Activated CD4-positive, alpha-beta T cell treated with anti-CD3 and anti-CD28 coated beads, Interleukin-2, amount 50 U/mL, for 48 hours (primary cell): ENCODE data around the gene VEZF1.

Experiments
- DNase-seq, 2 experiments: peaks; one replicate each; pipeline ENCODE4 v3.0.0-alpha.2; 2020

Gene VEZF1

GRCh38 chr17:57947369-57947768 is 40.7 kb downstream of the VEZF1 start:
- no peak for DNase-seq

DNA sequence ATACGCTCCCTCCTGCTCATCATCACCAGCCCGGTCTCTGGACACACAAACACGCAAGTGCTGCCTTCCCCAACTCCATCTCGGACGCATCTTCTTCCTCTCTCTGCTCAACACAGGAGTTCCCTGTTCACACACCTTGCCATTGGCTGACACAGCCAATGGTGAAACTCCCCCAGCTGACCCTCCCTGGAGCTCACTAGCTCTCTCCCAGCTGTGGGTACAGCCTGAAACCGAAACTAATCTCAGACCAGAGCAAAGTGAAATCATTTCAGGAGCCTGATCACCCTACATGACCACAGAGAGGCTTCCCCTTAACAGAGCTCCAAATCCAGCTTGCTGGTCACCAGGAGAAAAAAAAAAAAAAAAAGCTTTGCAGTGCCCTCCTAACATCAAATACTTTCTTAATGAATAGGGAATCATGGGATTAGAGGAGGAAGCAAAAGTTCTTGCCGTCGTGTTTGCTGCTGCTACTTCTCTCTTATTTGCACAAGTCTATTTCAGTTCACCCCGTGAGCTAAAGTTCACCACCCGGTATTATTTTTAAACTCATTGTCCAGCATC is 41.2 kb downstream of the VEZF1 start:
- peak; percentile 16 to 19 for DNase-seq

- DNase-seq = no peak
Observed at GRCh38 chr17:57945996-57946797, 41.9 kb downstream of the VEZF1 start.

- DNase-seq = no peak
Observed at GRCh38 chr17:57944908-57945307, 43.1 kb downstream of the VEZF1 start.

DNA sequence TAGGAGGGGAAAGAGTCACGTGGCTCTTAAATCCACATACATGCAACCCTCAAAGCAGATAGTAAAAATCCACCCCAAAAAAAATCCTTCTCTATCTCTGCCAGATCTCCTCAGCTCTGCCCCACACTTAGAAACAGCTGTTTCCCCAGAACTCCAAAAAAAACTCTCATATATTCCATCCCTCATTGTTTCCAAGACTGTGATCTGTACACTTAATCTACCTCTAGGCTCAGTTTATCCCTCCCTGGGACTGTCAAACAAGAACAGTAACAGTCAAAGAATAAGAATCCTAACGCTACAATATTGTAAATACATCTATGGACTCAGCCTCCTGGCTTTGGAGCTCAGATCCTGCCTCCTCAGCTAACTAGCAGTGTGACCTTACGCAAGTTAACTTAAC is 44.4 kb downstream of the VEZF1 start:
- no peak for DNase-seq

- DNase-seq = no peak
Observed at GRCh38 chr17:57943140-57943539, 44.9 kb downstream of the VEZF1 start.

DNA sequence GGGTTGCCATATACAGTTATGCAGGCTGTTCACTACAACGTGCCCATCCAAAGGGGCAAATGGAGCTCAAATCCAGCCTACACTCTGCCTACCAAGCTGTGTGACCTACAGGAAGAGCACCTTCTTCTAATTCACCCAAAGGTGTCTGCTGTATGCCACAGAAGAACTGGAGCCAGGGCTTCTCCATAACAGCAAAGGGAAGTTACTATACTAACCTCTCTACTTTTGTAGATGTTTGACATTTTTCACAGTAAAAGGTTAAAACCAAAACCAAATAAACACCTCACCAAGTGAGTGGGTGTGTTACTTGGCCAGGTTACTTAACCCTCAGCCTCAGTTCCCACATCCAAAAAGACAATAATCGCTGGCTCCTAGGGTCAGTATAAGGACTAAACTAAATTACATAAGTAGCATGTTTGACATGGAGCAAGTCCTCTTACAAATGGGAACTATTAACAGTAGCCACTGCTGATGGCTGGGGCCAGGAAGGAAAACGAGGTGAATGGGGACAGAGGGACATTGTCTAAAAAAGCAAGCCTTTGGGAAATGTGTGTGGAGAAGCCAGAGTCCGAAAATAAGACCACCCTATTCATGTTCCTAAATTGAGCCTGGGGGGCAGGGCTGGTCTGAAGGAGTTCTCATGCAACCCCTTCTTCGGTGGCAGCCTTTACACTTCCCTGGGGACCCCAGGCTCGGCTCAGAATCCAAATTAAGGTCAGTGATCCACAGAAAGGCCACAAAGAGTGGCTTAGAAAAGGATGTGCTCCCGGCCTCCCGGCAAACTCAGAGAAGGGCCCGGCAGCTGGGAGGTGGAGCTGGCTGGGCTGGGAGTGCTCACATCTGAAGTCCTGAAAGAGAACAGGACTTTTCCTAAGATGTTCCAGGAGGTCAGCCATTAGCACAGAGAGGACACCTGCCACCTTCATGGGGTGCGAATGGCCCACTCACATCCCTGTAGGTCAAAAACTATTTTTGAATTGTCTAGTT is 46.4 kb downstream of the VEZF1 start:
- no peak for DNase-seq

GRCh38 chr17:57940653-57941329 is 47.3 kb downstream of the VEZF1 start:
- peak in 1 of 2 experiments; percentile 17 for DNase-seq

- no peak for DNase-seq
Observed at GRCh38 chr17:57940231-57940630, 47.8 kb downstream of the VEZF1 start.

DNA sequence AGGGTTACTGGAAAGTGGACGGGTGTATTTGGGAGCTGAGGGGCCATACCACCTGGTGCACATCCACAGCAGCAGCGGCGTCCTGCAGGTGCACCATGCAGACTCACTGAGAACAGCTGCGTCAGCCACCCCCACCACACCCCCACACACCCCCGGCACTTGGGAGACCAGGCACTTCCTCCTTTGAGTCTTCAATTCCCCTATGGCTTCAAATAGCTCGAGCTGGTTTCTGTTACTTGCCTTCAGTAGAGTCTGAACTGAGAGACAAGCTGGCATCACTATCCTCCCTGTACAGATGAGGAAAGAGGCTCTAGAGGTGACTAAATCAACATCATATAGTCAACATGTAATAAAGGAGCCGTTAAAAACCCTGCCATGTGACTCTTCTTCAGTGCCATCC is 48.3 kb downstream of the VEZF1 start:
- DNase-seq = no peak

DNA sequence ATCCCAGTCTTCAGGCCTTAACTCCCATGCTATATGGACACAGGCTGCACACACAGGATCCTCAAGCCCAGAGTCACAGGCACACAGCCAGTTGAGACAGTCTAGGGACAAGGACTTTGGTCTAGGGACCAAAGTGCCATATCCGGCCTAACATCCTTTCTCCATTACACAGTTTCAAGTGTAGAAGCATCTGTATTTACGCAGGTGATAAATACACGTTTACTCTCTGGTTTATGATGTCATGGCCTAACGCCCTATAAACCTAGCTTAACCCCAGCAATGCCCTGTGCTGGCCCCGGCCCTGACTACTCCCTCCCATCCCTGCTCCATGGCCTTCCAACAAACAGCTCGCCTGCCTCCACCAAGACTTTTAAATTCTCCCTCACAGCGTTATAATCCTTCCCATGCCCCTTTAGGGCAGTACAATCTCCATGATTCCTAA is 50.0 kb downstream of the VEZF1 start:
- no peak for DNase-seq

DNA sequence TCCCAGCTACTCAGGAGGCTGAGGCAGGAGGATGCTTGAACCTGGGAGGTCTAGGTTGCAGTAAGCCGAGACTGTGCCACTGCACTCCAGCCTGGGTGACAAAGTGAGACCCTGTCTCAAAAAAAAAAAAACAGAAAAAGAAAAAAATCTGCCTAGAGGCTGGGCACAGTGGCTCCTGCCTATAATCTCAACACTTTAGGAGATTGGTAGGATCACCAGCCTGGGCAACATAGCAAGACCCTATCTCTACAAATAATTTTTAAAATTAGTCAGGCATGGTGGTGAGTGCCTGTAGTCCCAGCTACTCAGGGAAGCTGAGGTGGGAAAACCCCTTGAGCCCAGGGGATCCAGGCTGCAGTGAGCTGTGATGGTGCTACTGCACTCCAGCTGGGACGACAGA is 50.6 kb downstream of the VEZF1 start:
- DNase-seq = no peak

DNA sequence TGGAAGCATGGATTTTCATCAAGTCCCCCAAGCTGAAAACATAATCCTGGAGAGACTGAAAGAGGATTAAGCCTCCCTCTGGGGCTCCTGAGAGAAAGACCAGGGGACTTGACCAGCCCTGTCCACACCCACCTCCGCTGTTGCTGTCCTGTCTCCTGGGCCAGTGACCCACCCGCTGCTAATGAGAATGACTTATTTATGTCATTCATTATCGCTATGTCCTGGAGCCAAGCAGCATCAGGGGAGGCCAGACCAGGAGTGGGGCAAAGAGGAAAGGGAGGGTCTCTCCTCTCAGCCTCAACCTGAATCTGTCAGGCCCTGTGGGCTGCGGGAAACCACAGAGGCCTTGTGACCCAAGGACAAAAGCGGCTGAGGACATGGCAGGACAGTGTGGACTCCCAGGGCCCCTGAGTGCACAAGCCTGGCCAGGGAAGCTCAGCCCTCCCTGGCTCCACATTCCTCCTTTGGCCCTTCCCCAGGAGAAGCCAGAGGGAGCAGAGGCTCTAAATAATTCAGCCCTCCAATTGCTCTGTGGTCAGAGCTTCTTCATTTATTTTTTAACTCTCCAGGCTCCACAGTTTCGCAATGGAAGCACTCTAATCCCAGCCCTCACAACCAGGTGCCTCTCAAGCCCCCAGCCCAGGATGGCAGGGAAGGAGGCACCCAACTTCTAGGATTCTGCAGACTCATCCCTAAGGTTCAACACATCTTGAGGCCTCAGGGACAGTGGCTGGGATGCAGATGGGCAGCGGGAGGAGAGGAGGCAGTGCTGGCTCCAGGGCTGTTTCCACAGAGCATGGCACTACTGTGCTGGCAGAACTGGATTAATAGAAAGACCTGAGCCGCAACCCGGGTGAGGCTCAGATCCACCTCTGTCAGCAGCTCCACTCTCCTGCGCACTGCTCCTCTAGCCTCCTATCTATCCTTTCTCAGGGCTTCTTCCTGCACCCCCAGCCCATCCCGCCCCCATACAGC is 51.9 kb downstream of the VEZF1 start:
- DNase-seq = no peak

DNA sequence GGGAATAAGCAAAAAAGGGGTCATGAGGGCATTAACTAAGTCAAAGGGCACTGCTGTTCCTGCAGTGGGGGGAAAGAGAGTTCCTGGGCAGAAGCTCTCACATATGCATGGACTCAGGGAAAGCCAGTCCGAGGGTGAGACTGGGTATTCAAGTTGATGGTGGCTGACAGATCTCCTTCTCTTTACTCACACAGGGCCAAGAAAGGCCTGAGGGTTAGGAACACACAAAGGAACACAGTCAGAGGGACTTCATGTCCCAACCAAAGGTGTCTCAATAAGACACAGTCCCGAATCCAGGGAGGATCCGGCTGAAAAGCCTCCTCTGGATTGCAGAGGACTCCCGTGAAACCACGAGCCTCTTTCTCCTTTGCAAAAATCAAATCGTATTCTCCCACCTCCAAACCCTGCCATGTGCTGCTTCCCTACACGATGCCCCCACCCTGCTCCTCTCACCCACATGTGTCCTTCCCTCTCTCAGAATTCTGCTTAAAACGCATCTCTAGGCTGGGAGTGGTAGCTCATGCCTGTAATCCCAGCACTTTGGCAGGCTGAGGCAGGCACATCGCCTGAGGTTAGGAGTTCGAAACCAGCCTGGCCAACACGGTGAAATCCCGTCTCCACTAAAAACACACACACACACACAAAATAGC is 56.4 kb downstream of the VEZF1 start:
- no peak for DNase-seq

DNA sequence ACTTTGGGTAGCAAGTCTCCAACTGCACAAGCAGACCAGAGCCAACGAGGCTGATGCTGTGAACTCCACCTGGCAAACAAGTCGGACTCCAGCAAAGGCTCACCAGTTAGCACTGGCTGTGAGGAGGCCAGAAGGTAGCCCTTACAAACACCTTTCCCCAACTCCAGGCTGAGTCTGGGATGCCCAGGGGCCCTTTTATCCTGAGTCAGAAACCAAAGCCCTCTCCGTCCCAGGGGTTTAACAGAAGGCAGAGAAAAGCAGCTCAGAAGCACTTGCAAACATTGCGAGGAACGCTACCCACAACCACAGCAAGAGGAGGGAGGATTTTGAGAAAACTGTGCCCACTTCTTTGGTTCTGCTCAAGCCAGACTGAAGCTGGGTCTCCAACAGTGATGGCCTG is 57.8 kb downstream of the VEZF1 start:
- no peak for DNase-seq

DNA sequence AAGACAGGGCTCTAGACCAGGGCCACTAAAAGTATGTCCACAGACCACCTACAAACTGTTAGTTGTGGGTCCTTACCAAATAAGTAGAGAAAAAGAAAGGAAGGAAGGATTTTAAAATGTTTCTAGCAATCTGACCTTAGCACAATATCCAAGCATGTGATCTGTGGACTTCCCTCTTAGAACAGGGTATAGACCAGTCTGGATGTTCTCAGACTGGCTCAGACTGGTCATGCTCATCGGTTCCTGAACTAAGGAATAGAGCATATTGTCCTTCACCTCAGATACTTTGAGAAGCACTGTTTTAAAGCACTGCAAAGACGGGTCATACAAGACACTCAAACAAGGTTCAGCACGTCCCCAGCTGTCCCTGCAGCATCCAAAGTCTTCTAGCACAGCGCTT is 58.7 kb downstream of the VEZF1 start:
- DNase-seq = no peak

DNA sequence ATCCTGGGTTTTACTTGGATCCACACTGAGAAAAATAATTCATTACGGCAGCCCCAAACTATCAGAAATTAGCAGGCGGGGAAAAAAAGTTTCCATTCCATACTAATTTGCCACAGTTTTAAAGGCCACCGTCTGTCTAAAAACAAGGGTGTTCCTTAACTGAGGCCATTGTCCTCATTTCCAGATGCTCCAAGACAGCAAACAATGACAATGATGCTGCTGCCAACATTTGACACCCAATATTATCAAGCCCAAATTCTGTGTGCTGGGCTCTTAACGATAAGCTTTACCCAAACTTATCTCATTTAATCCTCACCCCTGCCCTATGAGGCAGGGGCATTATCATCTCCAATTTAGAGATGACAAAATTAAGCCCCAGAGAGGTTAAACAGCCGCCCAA is 59.1 kb downstream of the VEZF1 start:
- DNase-seq = no peak

DNA sequence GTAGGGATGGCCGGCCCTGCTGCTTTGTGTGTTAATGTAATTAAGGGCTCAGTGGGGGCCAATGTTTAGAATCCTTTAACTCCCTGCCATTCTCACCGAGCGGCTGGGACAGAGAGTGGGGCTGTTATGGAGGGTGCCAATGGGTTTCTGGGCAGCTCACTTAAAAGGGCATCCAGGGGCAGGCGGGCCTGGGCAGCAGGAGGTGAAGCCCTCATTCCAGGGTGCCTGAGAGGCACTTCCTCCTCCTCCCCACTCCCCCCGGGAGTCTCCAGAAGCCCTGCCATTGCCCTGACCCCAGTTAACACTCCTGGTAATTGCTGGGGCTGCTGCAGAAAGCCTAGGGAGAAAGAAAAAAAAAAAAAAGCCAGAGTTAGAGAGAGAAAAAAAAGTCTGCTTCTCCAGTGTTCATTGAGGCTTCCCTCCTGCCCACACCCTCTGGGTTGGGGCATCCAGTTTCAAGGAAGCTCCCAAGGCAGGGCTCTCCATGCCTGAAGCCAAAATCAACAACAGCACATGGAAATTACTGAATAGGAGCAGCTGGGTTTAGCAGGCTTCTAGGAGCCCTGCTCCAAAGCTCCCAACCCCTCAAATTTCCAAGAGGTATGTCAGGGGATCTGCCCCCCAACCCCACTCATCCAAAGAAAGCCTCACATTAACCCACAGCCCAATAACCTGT is 60.9 kb downstream of the VEZF1 start:
- DNase-seq = no peak

DNA sequence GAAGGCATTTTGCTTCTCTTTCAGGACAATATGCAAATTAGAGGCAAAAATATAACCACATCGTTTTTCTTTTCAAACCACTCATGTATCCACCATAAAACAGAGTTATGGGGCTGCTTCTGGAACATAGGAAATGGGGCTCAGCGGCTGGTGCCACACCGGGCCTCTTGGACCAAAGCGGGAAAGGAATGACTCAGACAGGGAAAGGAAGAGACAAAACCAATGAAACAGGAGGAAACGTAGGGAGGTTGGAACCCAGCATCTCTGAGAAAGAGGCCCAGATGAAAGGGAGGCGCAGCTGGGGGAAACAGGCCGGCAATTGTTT is 61.4 kb downstream of the VEZF1 start:
- DNase-seq = no peak

DNA sequence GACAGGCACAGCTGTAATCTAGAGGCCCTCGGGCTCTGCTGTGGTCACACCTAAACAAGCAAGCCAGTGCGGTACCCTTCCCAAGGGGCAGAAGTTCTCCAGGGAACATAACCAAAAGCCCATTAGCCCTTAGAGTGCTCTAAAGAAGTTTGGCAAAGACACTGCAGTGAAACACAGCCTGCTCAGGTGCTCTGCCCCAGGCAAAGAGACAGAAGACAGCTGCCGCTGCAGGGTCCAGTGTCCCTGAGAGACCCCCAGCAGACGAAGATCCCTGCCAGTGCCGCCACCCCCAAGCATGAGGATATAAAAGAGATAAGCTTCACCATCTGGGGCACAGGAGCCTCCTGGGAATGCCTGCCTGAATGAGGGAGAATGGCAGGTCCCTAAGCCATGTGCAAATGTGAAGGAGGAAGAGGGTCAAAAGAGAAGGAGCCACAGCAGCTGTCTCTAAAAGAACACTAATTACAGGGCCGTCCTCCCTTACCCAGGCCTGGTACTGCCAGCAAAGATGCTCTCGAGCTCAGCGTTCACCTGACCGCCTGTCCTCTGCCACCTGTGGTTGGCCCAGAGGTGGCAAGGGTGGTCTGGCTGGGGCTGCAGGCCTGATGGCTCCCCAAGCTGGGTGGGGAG is 62.6 kb downstream of the VEZF1 start:
- no peak for DNase-seq
